ENCODE data around the gene IL22RA1.

Gene IL22RA1

GRCh38 chr1:24126672-24127023, 16.3 kb downstream of the IL22RA1 start:
- Histone ChIP-seq H4K20me1 (no peaks in the 10 kb centered on the region), H3K9ac (no peak overlapping the region), H3K36me3 (0 out of 22 replicates have a peak, but pooled peaks cover 0 to 8% (median 0%) of the 10 kb centered on the region in 11 experiments), H3K27ac (no peak overlapping the region), H3K9me3 (replicated peaks in 1 of 11) (peaks cover 24 to 29% (median 28%) of the 10 kb centered on the region in 11 experiments), H3K4me3 (no peak overlapping the region), H3K4me1 (peaks cover 0 to 23% (median 5%) of the 10 kb centered on the region in 10 experiments; a peak in 11 of 20 replicates), H3K27me3 (no peaks in the 10 kb centered on the region), H3K4me2 (peak overlapping the region in 3 of 11 experiments; percentile 52 to 68 (median 56); a peak in 5 of 22 replicates)
- no peak for TF ChIP-seq Cebpa-rat (IDR thresholded peaks at IDR 0.05)

- peaks cover 0 to 23% (median 5%) of the 10 kb centered on the region in 10 experiments; a peak in 11 of 20 replicates for H3K4me1 ChIP-seq
- H3K4me3 ChIP-seq: no peak overlapping the region
- H3K4me2 ChIP-seq: peak overlapping the region in 6 of 11 experiments; percentile 14 to 68 (median 48); a peak in 11 of 22 replicates
- 0 out of 22 replicates have a peak, but pooled peaks cover 0 to 8% (median 0%) of the 10 kb centered on the region in 11 experiments for H3K36me3 ChIP-seq
- H3K9ac ChIP-seq: no peak overlapping the region
- TF ChIP-seq Cebpa-rat (IDR thresholded peaks at IDR 0.05): no peak
- 0 out of 22 replicates have a peak overlapping the region, but pooled peaks of 1 of the 11 experiments have one; percentile 13 for H3K27ac ChIP-seq
- peaks cover 21 to 25% (median 23%) of the 10 kb centered on the region in 11 experiments for H3K9me3 ChIP-seq (replicated peaks in 1 of 11)
- no peaks in the 10 kb centered on the region for H4K20me1 ChIP-seq
- no peaks in the 10 kb centered on the region for H3K27me3 ChIP-seq
Measured at GRCh38 chr1:24126018-24126671, 16.8 kb downstream of the IL22RA1 start.

- H3K4me2 ChIP-seq: peak overlapping the region in 5 of 11 experiments; percentile 5 to 68 (median 31); a peak in 4 of 22 replicates
- no peak for TF ChIP-seq Cebpa-rat (IDR thresholded peaks at IDR 0.05)
- no peak overlapping the region for H3K9ac ChIP-seq
- 0 out of 22 replicates have a peak, but pooled peaks cover 0 to 8% (median 0%) of the 10 kb centered on the region in 11 experiments for H3K36me3 ChIP-seq
- peaks cover 14 to 18% (median 16%) of the 10 kb centered on the region in 11 experiments for H3K9me3 ChIP-seq (replicated peaks in 1 of 11)
- peaks cover under 1 to 24% (median 10%) of the 10 kb centered on the region in 10 experiments; a peak in 16 of 20 replicates for H3K4me1 ChIP-seq
- no peak overlapping the region for H3K27ac ChIP-seq
- no peak overlapping the region for H3K4me3 ChIP-seq
- no peaks in the 10 kb centered on the region for H4K20me1 ChIP-seq
- no peaks in the 10 kb centered on the region for H3K27me3 ChIP-seq
Measured at GRCh38 chr1:24125456-24125855, 17.5 kb downstream of the IL22RA1 start.

- Histone ChIP-seq H3K4me1 (peaks cover 5 to 29% (median 15%) of the 10 kb centered on the region in 10 experiments; a peak in 16 of 20 replicates), H3K4me2 (peak overlapping the region in 4 of 11 experiments; percentile 13 to 68 (median 38); a peak in 4 of 22 replicates), H3K9me3 (replicated peaks in 1 of 11) (peaks cover 9 to 13% (median 11%) of the 10 kb centered on the region in 11 experiments), H3K36me3 (0 out of 22 replicates have a peak, but pooled peaks cover 0 to 3% (median 0%) of the 10 kb centered on the region in 11 experiments), H3K4me3 (no peak overlapping the region), H3K9ac (no peak overlapping the region), H3K27me3 (no peaks in the 10 kb centered on the region), H4K20me1 (no peaks in the 10 kb centered on the region), H3K27ac (no peak overlapping the region)
- no peak for TF ChIP-seq Cebpa-rat (IDR thresholded peaks at IDR 0.05)
Measured at GRCh38 chr1:24124980-24125379, 18.0 kb downstream of the IL22RA1 start.

- TF ChIP-seq Cebpa-rat (IDR thresholded peaks at IDR 0.05): no peak
- Histone ChIP-seq H3K36me3 (no peaks in the 10 kb centered on the region), H3K27me3 (no peaks in the 10 kb centered on the region), H3K4me2 (no peak overlapping the region), H3K9ac (no peak overlapping the region), H3K4me3 (no peak overlapping the region), H3K9me3 (replicated peaks in 1 of 11) (no peaks in the 10 kb centered on the region), H3K27ac (no peak overlapping the region), H4K20me1 (no peaks in the 10 kb centered on the region), H3K4me1 (peaks cover 11 to 30% (median 17%) of the 10 kb centered on the region in 10 experiments; a peak in 18 of 20 replicates)
Measured at GRCh38 chr1:24123611-24124010, 19.3 kb downstream of the IL22RA1 start.

- Histone ChIP-seq H3K27me3 (no peaks in the 10 kb centered on the region), H3K27ac (no peak overlapping the region), H3K9me3 (replicated peaks in 1 of 11) (no peaks in the 10 kb centered on the region), H3K9ac (no peak overlapping the region), H3K4me1 (peaks cover 11 to 30% (median 17%) of the 10 kb centered on the region in 10 experiments; a peak in 18 of 20 replicates), H4K20me1 (no peaks in the 10 kb centered on the region), H3K4me2 (no peak overlapping the region), H3K4me3 (no peak overlapping the region), H3K36me3 (no peaks in the 10 kb centered on the region)
- no peak for TF ChIP-seq Cebpa-rat (IDR thresholded peaks at IDR 0.05)
Measured at GRCh38 chr1:24122776-24123175, 20.2 kb downstream of the IL22RA1 start.

GRCh38 chr1:24121406-24121805, 21.5 kb downstream of the IL22RA1 start:
- Histone ChIP-seq H3K9me3 (replicated peaks in 1 of 11) (no peaks in the 10 kb centered on the region), H3K27ac (no peak overlapping the region), H3K27me3 (no peaks in the 10 kb centered on the region), H3K36me3 (no peaks in the 10 kb centered on the region), H4K20me1 (no peaks in the 10 kb centered on the region), H3K4me1 (peaks cover 11 to 25% (median 17%) of the 10 kb centered on the region in 10 experiments; a peak in 18 of 20 replicates), H3K9ac (no peak overlapping the region), H3K4me2 (no peak overlapping the region), H3K4me3 (no peak overlapping the region)
- TF ChIP-seq Cebpa-rat (IDR thresholded peaks at IDR 0.05): no peak

GRCh38 chr1:24120965-24121364, 22.0 kb downstream of the IL22RA1 start:
- Histone ChIP-seq H3K4me1 (peaks cover 11 to 20% (median 15%) of the 10 kb centered on the region in 10 experiments; a peak in 18 of 20 replicates), H3K4me3 (no peak overlapping the region), H4K20me1 (no peaks in the 10 kb centered on the region), H3K27ac (no peak overlapping the region), H3K27me3 (no peaks in the 10 kb centered on the region), H3K4me2 (peak overlapping the region in 7 of 11 experiments; percentile 7 to 44 (median 35); a peak in 5 of 22 replicates), H3K9ac (no peak overlapping the region), H3K36me3 (no peaks in the 10 kb centered on the region), H3K9me3 (replicated peaks in 1 of 11) (no peaks in the 10 kb centered on the region)
- TF ChIP-seq Cebpa-rat (IDR thresholded peaks at IDR 0.05): no peak

GRCh38 chr1:24119859-24120756, 22.8 kb downstream of the IL22RA1 start:
- H3K4me2 ChIP-seq: peak overlapping the region; percentile 5 to 44 (median 23); a peak in 15 of 22 replicates

More at GRCh38 chr1:24119859-24120756, 22.8 kb downstream of the IL22RA1 start:
- Histone ChIP-seq H3K36me3 (no peaks in the 10 kb centered on the region), H3K4me3 (no peak overlapping the region), H3K9ac (no peak overlapping the region), H3K9me3 (replicated peaks in 1 of 11) (no peaks in the 10 kb centered on the region), H4K20me1 (no peaks in the 10 kb centered on the region), H3K4me1 (peaks cover 11 to 16% (median 12%) of the 10 kb centered on the region in 10 experiments; a peak in 18 of 20 replicates), H3K27me3 (no peaks in the 10 kb centered on the region), H3K27ac (no peak overlapping the region)
- TF ChIP-seq Cebpa-rat (IDR thresholded peaks at IDR 0.05): no peak

Measured in BLaER1 treated with 17β-estradiol and CSF1 and Interleukin-3, amounts not matched to agents 10 nM and 100 nM (cell line).